GM12892 (cell line): ENCODE measurements around the gene ERBB4.

Experiments
- POLR2A ChIP-seq: IDR thresholded peaks from 2 replicates; pipeline ENCODE4 v1.6.1; 2011; ENCODE audit warnings: low read depth, low read length, control low read depth
- POLR2AphosphoS5 ChIP-seq: IDR thresholded peaks from 2 replicates; pipeline ENCODE4 v1.6.1; 2011; ENCODE audit warnings: low read depth, low read length, control low read depth
- TAF1 ChIP-seq: IDR thresholded peaks from 2 replicates; pipeline ENCODE4 v1.6.1; 2011; ENCODE audit warnings: low read depth, mild to moderate bottlenecking, control low read depth, low read length, borderline replicate concordance

- TF ChIP-seq POLR2AphosphoS5 (no peak), POLR2A (no peak), TAF1 (no peak)
Measured at GRCh38 chr2:211724933-211725332, 813.7 kb downstream of the ERBB4 start.
